SU-DHL-6 (cell line): ENCODE measurements around the gene NSA2.

Experiments used
- CTCF ChIP-seq: fragments of 200-600 bp; sonication (generic); IDR thresholded peaks from one replicate; pipeline ENCODE4 v1.5.1; 2017; ENCODE audit warnings: antibody characterized with exemption, mild to moderate bottlenecking, low read length, moderate library complexity; ENCODE audit not compliant: insufficient read depth, poor library complexity, severe bottlenecking
- EZH2phosphoT487 ChIP-seq: fragments of 200-600 bp; sonication (generic), shearing (Covaris generic); conservative IDR thresholded peaks from 2 replicates; pipeline ENCODE4 v1.6.1; 2018; ENCODE audit warnings: mild to moderate bottlenecking, antibody characterized with exemption, low read length, moderate library complexity, mixed read lengths

GRCh38 chr5:74736759-74737158 lies 30.3 kb upstream of the NSA2 start:
- TF ChIP-seq CTCF (no peak), EZH2phosphoT487 (no peak)
